Measurements from ENCODE around the gene CCDC117.

The CCDC117 gene

GRCh38 chr22:28835630-28836189 lies 63.2 kb downstream of the CCDC117 start:
- TF ChIP-seq FOXA1 (IDR thresholded peaks at IDR 0.05) = no peak
- TF ChIP-seq HDGF (IDR thresholded peaks at IDR 0.05; ENCODE audit: borderline replicate concordance) = no peak
- CTCF ChIA-PET = no interaction called here
- POLR2A ChIA-PET = no interaction called here
- DNase-seq (ENCODE audit: extremely low spot score) = no peak

GRCh38 chr22:28837640-28838039 lies 65.1 kb downstream of the CCDC117 start:
- POLR2A ChIA-PET = interaction anchor here (1.2 kb wide), 1 partner anchor 38 kb away, joined by 4 read pairs; the partner anchor contains the start of gene XBP1
- DNase-seq (ENCODE audit: extremely low spot score) = no peak
- TF ChIP-seq L3MBTL2 (conservative IDR thresholded peaks at IDR 0.05) (no peak), LEF1 (IDR thresholded peaks at IDR 0.05; ENCODE audit: borderline replicate concordance) (no peak), ELF4 (IDR thresholded peaks at IDR 0.05) (no peak), CTBP1 (IDR thresholded peaks at IDR 0.05; ENCODE audit: borderline replicate concordance) (no peak), FOXM1 (IDR thresholded peaks at IDR 0.05; ENCODE audit: borderline replicate concordance) (no peak), TARDBP (IDR thresholded peaks at IDR 0.05) (no peak), ARNT (IDR thresholded peaks at IDR 0.05) (no peak), FOXK2 (IDR thresholded peaks at IDR 0.05) (no peak), PKNOX1 (IDR thresholded peaks at IDR 0.05) (no peak), ZNF384 (IDR thresholded peaks at IDR 0.05) (no peak), FOXA1 (IDR thresholded peaks at IDR 0.05) (no peak), SP1 (IDR thresholded peaks at IDR 0.05) (no peak), NFRKB (IDR thresholded peaks at IDR 0.05) (no peak), BHLHE40 (IDR thresholded peaks at IDR 0.05; ENCODE audit: borderline replicate concordance) (no peak), SUZ12 (IDR thresholded peaks at IDR 0.05) (no peak), HDGF (IDR thresholded peaks at IDR 0.05; ENCODE audit: borderline replicate concordance) (no peak)
- CTCF ChIA-PET = no interaction called here

All from HEK293T (cell line).